ENCODE measurements around the gene TAS2R60. TPM values are rescaled to one million over a fixed set of nuclear protein-coding genes. Genes with fewer than 3 reads are reported as not detected.
A peak's percentile ranks its signal among the peaks of the same experiment; 100 is the strongest.

Gene TAS2R60
- total RNA-seq, 1 experiment from 2014 or later = not detected

- H3K36me3 ChIP-seq (ENCODE audit: low read depth) = 0 out of 2 replicates have a peak, but pooled peaks cover 13% of the 10 kb centered on the region
- CTCF ChIA-PET = no interaction called here
Measured at GRCh38 chr7:143395187-143396149, 47.8 kb upstream of the TAS2R60 start.

GRCh38 chr7:143396182-143396581 is 47.1 kb upstream of the TAS2R60 start:
- H3F3A ChIP-seq (ENCODE audit: insufficient read depth, low read depth) = 0 out of 2 replicates have a peak, but pooled peaks cover 4% of the 10 kb centered on the region
- no peak overlapping the region for H2AFZ ChIP-seq
- TF ChIP-seq, protein P1, sequence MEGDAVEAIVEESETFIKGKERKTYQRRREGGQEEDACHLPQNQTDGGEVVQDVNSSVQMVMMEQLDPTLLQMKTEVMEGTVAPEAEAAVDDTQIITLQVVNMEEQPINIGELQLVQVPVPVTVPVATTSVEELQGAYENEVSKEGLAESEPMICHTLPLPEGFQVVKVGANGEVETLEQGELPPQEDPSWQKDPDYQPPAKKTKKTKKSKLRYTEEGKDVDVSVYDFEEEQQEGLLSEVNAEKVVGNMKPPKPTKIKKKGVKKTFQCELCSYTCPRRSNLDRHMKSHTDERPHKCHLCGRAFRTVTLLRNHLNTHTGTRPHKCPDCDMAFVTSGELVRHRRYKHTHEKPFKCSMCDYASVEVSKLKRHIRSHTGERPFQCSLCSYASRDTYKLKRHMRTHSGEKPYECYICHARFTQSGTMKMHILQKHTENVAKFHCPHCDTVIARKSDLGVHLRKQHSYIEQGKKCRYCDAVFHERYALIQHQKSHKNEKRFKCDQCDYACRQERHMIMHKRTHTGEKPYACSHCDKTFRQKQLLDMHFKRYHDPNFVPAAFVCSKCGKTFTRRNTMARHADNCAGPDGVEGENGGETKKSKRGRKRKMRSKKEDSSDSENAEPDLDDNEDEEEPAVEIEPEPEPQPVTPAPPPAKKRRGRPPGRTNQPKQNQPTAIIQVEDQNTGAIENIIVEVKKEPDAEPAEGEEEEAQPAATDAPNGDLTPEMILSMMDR (conservative IDR thresholded peaks at IDR 0.05) = no peak
- no peak for TF ChIP-seq EZH2 (IDR thresholded peaks at IDR 0.05; ENCODE audit: low read depth)
- ChIA-PET POLR2A (ENCODE audit: unreplicated experiment) (no interaction called here), CTCF (no interaction called here)
- no TSS peak for BruUV-seq (replicated peaks)
- H3K4me1 ChIP-seq (replicated peaks; ENCODE audit: insufficient read depth) = no peaks in the 10 kb centered on the region
- no peak overlapping the region for H3K27ac ChIP-seq
- H3K79me2 ChIP-seq (ENCODE audit: low read depth) = no peaks in the 10 kb centered on the region
- intact Hi-C loops (cut with micrococcal nuclease; ENCODE audit: unreplicated experiment) = no loop called here
- H3K27me3 ChIP-seq (ENCODE audit: insufficient read depth, low read depth) = no peaks in the 10 kb centered on the region
- H3K36me3 ChIP-seq (ENCODE audit: low read depth) = 0 out of 2 replicates have a peak, but pooled peaks cover 9% of the 10 kb centered on the region
- H3K4me3 ChIP-seq = no peak overlapping the region
- no peak for DNase-seq
- H3K9me3 ChIP-seq (ENCODE audit: insufficient read depth, low read depth) = no peaks in the 10 kb centered on the region
- no peaks in the 10 kb centered on the region for H3K9me2 ChIP-seq (ENCODE audit: insufficient read depth)
- H3K4me2 ChIP-seq = no peak overlapping the region
- no peaks in the 10 kb centered on the region for H4K20me1 ChIP-seq (ENCODE audit: insufficient read depth)

More at GRCh38 chr7:143395187-143396149, 47.8 kb upstream of the TAS2R60 start:
- Histone ChIP-seq H3K9me2 (ENCODE audit: insufficient read depth) (no peaks in the 10 kb centered on the region), H3K4me2 (no peak overlapping the region), H3K9me3 (ENCODE audit: insufficient read depth, low read depth) (no peaks in the 10 kb centered on the region), H3K4me3 (no peak overlapping the region), H3K27ac (no peak overlapping the region), H3K4me1 (replicated peaks; ENCODE audit: insufficient read depth) (no peaks in the 10 kb centered on the region), H3F3A (ENCODE audit: insufficient read depth, low read depth) (0 out of 2 replicates have a peak, but pooled peaks cover 4% of the 10 kb centered on the region), H4K20me1 (ENCODE audit: insufficient read depth) (no peaks in the 10 kb centered on the region), H3K79me2 (ENCODE audit: low read depth) (no peaks in the 10 kb centered on the region), H3K27me3 (ENCODE audit: insufficient read depth, low read depth) (no peaks in the 10 kb centered on the region), H2AFZ (no peak overlapping the region)
- TF ChIP-seq, protein P1 (conservative IDR thresholded peaks at IDR 0.05) = 0 out of 2 replicates have a peak, but pooled peaks have one; percentile 17
- no peak for TF ChIP-seq EZH2 (IDR thresholded peaks at IDR 0.05; ENCODE audit: low read depth)
- no peak for DNase-seq
- intact Hi-C loops (cut with micrococcal nuclease; ENCODE audit: unreplicated experiment) = no loop called here
- no TSS peak for BruUV-seq (replicated peaks)
- POLR2A ChIA-PET (ENCODE audit: unreplicated experiment) = interaction anchor here (0.6 kb wide), 1 partner anchor 99 kb away, joined by 4 read pairs; no protein-coding TSS in a partner anchor

DNA sequence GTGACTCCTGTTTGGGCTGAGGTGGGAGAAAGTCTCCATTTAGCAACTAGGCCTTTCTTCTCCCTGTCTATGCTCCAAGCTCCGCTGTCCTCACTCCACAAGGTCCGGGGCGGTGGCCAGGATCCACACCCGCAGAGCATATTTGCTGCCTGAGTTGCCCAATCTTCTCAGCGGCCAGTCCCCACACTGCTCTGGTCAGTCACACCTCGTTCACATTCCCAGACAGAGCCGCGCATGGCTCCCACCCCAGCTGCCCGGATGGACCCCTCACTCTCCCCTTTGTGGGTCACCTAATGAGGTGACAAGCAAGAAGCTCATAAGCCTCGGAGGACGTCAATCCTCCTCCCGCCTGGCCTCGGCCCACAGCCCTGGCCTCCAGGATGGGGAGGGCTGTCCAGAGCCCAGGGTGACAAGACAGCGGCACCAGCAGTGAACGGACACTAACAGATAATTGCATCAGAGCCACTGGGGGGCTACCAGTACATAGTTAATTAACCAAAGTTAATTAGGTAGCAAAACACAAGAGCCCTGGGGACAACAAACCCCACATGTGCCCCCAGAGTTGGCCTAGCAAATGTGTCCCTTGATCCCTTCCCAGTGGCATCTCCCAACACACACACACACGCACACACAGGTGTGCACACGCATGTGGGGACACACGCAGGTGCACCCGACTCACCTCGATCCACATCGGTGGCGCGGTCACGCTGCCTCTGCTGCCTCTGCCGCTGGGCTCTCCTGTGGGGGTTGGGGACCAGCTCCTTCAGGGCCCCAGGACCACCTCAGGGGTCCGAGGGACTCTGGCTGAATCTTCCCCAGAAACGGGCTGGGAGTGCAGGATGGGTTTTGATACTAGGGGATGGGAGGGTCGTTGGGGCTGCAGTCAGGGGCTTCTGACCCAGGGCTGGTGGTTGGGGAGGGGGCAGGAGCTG is 46.4 kb upstream of the TAS2R60 start:
- TF ChIP-seq, protein P1 (conservative IDR thresholded peaks at IDR 0.05) = no peak
- no peak for TF ChIP-seq EZH2 (IDR thresholded peaks at IDR 0.05; ENCODE audit: low read depth)
- no peaks in the 10 kb centered on the region for H3K27me3 ChIP-seq (ENCODE audit: insufficient read depth, low read depth)
- 0 out of 2 replicates have a peak, but pooled peaks cover under 1% of the 10 kb centered on the region for H3F3A ChIP-seq (ENCODE audit: insufficient read depth, low read depth)
- no peaks in the 10 kb centered on the region for H3K4me1 ChIP-seq (replicated peaks; ENCODE audit: insufficient read depth)
- H3K4me2 ChIP-seq = no peak overlapping the region
- no peaks in the 10 kb centered on the region for H3K79me2 ChIP-seq (ENCODE audit: low read depth)
- POLR2A ChIA-PET (ENCODE audit: unreplicated experiment) = no interaction called here
- H4K20me1 ChIP-seq (ENCODE audit: insufficient read depth) = no peaks in the 10 kb centered on the region
- H2AFZ ChIP-seq = no peak overlapping the region
- no peak overlapping the region for H3K27ac ChIP-seq
- intact Hi-C loops (cut with micrococcal nuclease; ENCODE audit: unreplicated experiment) = no loop called here
- H3K9me2 ChIP-seq (ENCODE audit: insufficient read depth) = no peaks in the 10 kb centered on the region
- no peak overlapping the region for H3K4me3 ChIP-seq
- DNase-seq = no peak
- no TSS peak for BruUV-seq (replicated peaks)
- H3K36me3 ChIP-seq (ENCODE audit: low read depth) = 0 out of 2 replicates have a peak, but pooled peaks cover 3% of the 10 kb centered on the region
- no peaks in the 10 kb centered on the region for H3K9me3 ChIP-seq (ENCODE audit: insufficient read depth, low read depth)
- CTCF ChIA-PET = no interaction called here

Data from PC-9 (cell line).